Measurements from ENCODE around the gene PCYOX1L.

The PCYOX1L gene

DNA sequence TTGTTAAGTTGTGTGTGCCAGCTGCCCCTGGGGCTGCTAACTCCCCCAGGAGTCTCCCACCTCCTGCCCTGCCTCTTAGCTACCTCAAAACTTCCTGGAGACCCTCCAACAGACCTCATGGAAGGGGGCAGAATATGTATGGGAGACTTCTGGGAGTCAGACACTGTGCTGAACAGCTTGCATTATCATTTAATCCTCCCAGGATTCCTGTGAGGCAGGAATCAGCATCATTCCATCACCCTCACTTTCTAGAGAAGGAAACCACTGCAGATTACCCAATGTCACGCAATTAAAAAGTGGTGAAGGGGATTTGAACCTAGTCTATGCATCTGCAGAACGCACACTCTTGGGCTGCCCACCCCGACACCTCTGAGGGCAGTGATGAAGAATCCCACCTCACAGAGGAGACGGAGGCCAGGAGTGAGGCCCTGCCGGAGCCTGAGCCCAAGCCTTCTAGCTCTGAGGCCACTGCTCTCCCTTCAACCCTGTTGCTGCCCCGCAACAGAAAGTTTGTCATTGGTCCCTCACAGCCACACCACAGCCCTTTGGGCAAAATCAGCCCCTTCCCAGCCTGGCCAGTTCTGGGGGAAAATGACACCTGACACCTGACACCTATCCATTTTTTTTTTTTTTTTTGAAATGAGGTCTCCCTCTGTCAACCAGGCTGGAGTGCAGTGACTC is 51.6 kb downstream of the PCYOX1L start:
- no peak for DNase-seq

- DNase-seq, result no peak
Measured at GRCh38 chr5:149410071-149410470, 52.2 kb downstream of the PCYOX1L start.

- DNase-seq, result no peak
Measured at GRCh38 chr5:149410721-149411432, 53.0 kb downstream of the PCYOX1L start.

GRCh38 chr5:149411738-149412519 is 54.1 kb downstream of the PCYOX1L start:
- DNase-seq, result no peak

GRCh38 chr5:149412783-149413476 is 55.1 kb downstream of the PCYOX1L start:
- no peak for DNase-seq

DNA sequence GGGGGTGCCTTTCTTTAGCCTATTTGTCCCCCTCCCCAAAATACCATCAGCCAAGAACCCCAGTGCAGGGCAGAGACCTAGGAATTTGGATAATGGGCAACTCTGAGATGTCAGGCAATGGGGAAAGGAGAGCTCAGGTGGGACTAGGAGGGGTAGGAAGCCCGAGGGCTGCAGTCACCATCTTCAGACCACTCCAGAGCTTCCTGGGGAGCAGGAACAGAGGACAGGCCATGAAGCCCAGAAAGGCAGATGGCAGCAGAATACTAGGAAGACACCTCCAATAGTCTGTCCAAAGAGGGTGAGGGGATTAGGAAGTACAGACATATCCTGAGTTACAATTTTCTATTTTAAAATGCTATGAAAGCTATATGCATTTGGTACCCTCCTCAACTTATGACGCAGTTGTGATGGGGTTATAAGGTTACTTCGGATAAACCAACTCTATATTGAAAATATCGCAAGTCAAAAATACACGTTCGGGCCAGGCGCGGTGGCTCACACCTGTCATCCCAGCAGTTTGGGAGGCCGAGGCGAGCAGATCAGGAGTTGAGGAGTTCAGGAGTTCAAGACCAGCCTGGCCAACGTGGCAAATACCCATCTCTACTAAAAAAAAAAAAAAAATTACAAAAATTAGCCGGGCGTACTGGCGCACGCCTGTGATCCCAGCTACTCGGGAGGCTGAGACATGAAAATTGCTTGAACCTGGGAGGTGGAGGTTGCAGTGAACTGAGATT is 55.8 kb downstream of the PCYOX1L start:
- no peak for DNase-seq

DNA sequence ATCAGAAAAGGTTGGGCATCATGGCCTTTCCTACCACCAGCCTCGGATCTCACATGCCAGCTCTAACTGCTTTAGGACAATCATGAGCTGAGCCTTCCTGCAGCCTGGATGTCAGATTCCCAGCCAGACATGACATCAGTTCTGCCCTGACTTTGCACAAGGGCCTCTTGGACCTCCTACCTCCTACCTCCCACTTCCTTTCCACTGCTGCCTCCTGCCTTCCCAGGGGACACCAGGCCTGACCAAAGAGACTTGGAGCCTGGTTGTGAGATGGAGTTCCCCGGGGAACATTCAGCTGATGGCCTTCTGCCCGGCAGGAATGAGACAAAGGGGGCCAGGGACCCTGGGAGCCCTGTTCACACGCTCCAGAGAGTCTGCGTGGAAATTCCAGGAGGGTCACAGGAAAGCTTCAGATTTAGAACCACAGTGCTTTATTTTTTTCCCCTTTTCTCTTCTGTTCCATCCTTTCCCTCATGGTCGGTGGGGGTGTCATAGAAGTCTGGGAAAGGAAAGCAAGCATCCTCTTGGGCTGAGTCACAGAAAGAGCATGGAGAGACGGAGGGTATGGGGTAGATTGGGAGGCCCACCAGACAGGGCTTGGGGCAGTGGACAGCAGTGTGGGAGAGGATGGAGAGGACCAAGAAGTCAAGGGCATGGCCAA is 56.7 kb downstream of the PCYOX1L start:
- no peak for DNase-seq

DNA sequence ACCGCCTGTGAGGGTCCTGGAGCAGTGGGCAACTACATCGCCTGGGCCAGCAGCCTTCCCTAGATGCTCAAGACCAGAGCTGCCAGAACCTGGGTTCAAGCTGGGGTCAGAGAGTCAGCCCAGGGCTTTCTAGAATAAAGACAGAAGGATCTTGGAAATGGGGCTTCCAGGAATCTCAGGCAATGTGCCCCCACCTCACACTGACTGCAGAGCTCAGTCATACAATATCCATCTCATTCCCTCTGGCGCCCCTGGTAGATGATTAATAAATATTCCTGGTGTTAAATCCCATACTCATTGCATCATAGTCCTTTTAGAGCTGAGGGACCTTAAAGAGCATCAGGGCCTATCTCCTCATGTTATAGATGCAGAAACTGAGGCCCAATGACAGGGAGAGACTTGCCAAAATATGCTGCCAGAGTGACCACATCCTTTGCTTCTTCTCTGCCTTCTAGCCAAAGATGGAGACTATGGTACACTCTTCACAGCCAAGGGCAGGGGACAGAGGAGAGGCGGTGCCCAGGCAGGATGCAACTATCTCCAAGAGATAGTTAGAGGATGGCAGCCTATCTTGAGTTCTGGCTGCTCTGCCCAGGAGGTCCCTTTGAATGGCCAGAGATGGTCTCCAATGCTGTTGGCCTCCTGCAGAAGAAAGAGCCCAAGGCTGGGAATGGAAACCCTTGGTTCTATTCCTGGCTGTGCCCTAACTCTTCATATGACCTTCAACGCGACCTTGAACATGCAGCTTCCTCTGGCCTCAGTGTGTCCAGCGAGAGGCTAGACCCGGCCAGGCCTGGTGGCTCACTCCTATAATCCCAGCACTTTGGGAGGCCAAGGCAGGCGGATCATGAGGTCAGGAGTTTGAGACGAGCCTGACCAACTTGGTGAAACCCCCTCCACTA is 57.5 kb downstream of the PCYOX1L start:
- DNase-seq, result no peak

DNA sequence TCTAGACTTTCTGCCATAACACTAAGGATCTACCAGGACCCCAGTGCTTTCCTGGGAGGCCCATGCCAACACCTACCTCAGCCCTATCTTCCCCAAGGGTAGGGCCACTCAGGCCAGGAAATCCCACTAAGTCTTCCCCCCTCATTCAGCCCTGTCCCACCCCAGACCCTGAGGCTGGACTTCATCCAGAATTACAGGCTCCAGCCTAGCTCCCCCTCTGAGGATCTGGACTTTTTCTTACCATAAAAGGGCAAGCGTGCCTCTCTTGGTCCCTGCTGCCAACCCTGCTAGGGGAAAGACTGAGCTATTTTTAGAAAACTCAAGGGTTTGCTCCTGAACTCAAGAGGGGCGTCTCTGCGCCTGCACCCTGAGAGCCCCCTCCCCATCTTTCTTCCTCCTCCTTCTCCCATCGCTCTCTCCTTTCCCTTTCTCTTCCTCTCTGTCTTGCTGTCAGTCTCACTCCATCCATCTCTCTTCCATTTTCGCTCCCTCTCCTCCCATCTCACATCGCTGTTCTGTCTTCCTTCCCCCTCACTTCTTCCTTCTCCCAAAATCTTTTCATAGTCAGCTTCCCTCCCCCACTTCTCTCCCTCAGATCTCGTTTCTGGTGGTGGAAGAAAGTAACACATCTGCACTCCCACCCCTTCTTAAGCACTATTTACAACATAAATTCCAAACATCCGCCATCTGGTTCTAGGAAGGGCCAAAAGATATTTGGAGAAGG is 59.3 kb downstream of the PCYOX1L start:
- DNase-seq, result no peak

DNA sequence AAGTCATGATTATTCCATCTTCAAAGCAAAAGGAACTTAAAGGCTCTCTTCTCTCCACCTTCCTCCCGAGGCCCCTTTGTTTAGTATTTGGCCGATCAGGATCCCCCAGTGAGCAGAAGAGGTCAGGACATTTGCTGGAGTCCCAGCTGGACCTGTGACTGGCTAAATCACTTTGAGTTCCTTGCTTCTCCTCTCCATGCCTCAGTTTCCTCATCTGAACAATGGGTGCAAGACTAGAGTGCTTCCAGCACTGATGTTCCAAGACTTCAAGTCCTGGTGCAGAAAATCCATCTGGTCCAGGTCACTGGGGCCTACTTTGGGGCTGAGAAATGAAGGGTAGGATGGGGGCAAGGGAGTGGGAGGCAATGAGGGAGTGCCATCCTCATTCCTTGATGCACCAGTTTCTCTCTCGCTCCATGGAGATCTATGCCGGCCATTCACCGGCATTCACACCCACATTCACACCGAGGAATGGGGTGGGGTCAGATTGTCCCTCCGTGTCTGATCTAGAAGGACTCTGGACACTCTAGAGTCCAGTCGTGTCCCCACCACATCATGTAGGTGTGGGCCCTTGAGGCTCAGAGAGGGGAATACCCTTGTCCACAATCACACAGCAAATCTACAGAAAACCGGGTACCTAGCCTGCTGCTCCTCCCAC is 60.0 kb downstream of the PCYOX1L start:
- no peak for DNase-seq

GRCh38 chr5:149418910-149419531 is 61.2 kb downstream of the PCYOX1L start:
- no peak for DNase-seq

Measured in stimulated activated CD4-positive, alpha-beta T cell treated with anti-CD3 and anti-CD28 coated beads, Interleukin-2, amount 100 ng/mL, for 24 hours (primary cell).